ENCODE data around the gene DLGAP4.
A peak's percentile ranks its signal among the peaks of the same experiment; 100 is the strongest.
"Not testable (repeated sequence)": the region's sequence is repeated elsewhere in the genome, so short reads cannot be mapped to it uniquely, and the experiment has no call there.

DLGAP4 gene

DNA sequence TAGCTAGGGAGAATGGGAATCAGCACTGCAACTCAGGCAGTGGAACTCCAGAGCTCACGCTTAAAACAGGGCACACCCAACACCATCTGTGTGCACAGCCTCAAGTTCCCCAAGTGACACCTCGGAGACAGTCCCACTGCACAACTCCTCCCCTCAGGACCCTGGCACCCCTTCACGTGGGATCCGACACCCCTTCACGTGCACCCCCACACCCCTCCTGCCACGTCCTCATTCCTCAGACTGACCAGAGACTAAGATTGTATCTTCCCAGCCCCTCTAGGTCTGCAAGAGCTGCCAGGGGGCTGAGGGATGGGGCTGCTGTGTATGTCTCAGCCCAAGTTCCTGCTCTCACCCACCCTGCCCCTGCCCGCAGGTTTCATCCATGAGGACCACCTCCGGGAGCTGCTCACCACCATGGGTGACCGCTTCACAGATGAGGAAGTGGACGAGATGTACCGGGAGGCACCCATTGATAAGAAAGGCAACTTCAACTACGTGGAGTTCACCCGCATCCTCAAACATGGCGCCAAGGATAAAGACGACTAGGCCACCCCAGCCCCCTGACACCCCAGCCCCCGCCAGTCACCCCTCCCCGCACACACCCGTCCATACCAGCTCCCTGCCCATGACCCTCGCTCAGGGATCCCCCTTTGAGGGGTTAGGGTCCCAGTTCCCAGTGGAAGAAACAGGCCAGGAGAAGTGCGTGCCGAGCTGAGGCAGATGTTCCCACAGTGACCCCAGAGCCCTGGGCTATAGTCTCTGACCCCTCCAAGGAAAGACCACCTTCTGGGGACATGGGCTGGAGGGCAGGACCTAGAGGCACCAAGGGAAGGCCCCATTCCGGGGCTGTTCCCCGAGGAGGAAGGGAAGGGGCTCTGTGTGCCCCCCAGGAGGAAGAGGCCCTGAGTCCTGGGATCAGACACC lies 242.8 kb downstream of the DLGAP4 start:
- no peaks in the 10 kb centered on the region for H3K27me3 Mint-ChIP-seq
- no peaks in the 10 kb centered on the region for H3K9me3 Mint-ChIP-seq
- no peak overlapping the region for H3K4me3 Mint-ChIP-seq
- H3K27ac Mint-ChIP-seq (ENCODE audit: low read depth), result no peak overlapping the region
- DNase-seq (ENCODE audit: low spot score in 2 of 2) (no peak), ATAC-seq (replicated peaks; ENCODE audit: extremely low read depth, poor library complexity, severe bottlenecking) (no peak)
- H3K4me1 Mint-ChIP-seq, result peaks cover 4% of the 10 kb centered on the region
- peaks cover 3% of the 10 kb centered on the region for H3K36me3 Mint-ChIP-seq (ENCODE audit: insufficient read depth)

DNA sequence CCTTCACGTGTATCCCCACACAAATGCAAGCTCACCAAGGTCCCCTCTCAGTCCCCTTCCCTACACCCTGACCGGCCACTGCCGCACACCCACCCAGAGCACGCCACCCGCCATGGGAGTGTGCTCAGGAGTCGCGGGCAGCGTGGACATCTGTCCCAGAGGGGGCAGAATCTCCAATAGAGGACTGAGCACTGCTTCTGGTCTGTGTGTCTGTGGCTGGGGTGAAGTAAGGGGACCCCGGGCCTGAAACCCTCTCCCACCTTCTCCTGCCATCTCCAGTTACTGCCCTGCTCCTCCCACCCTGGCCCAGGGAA lies 243.4 kb downstream of the DLGAP4 start:
- Mint-ChIP-seq H3K4me1 (peaks cover 4% of the 10 kb centered on the region), H3K4me3 (no peak overlapping the region), H3K9me3 (no peaks in the 10 kb centered on the region), H3K36me3 (ENCODE audit: insufficient read depth) (peaks cover 2% of the 10 kb centered on the region), H3K27me3 (no peaks in the 10 kb centered on the region), H3K27ac (ENCODE audit: low read depth) (no peak overlapping the region)
- DNase-seq (ENCODE audit: low spot score in 2 of 2), result no peak
- no peak for ATAC-seq (replicated peaks; ENCODE audit: extremely low read depth, poor library complexity, severe bottlenecking)

DNA sequence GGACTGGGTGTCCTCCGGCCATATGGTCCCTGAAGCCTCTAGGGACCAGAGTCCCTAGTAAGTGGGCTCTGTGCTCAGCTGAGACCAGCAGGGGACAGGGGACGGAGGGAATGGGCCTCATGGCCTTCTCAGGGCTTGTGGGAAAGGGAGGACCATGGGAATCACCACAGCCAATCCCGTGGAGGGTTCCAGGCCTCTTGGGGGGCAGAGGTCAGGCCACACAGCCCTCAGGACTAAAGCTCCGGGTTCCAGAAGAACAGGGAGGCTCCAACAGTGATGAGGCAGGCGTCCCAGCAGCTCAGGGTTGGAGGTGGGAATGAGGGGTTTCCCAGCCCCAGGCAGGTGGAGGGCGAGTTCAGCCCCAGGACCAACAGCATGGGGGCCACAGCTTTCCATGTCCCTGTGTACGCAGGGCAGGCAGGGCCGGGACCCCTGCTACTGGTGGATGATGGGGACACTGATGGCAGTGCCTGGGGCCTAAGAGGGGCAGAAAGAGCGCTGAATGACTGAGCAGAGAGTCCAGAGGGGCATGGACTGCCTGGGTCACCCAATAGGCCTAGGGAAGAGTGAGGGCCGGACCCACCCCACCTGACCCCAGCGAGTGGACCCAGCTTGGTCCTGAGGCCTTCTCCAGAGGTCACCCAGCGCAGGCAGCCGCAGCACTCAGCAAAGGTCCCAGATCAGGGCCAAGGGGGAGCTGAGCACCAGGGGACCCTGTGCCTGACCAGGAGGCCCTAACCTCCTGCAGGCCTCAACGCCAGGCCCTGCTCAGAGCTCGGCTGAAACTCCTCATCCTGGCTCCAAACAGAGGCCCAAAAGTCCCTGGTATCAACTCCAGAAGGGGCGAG lies 244.0 kb downstream of the DLGAP4 start:
- no peak for DNase-seq (ENCODE audit: low spot score in 2 of 2)
- Mint-ChIP-seq H3K9me3 (no peaks in the 10 kb centered on the region), H3K27ac (ENCODE audit: low read depth) (no peak overlapping the region), H3K4me1 (no peaks in the 10 kb centered on the region), H3K27me3 (no peaks in the 10 kb centered on the region), H3K36me3 (ENCODE audit: insufficient read depth) (no peaks in the 10 kb centered on the region), H3K4me3 (no peak overlapping the region)
- ATAC-seq (replicated peaks; ENCODE audit: extremely low read depth, poor library complexity, severe bottlenecking), result no peak

- Mint-ChIP-seq H3K4me1 (no peaks in the 10 kb centered on the region), H3K27me3 (no peaks in the 10 kb centered on the region), H3K27ac (ENCODE audit: low read depth) (no peak overlapping the region), H3K36me3 (ENCODE audit: insufficient read depth) (no peaks in the 10 kb centered on the region), H3K4me3 (no peak overlapping the region), H3K9me3 (no peaks in the 10 kb centered on the region)
- DNase-seq (ENCODE audit: low spot score in 2 of 2) (no peak), ATAC-seq (replicated peaks; ENCODE audit: extremely low read depth, poor library complexity, severe bottlenecking) (no peak)
Measured at GRCh38 chr20:36550790-36551299, 244.7 kb downstream of the DLGAP4 start.

DNA sequence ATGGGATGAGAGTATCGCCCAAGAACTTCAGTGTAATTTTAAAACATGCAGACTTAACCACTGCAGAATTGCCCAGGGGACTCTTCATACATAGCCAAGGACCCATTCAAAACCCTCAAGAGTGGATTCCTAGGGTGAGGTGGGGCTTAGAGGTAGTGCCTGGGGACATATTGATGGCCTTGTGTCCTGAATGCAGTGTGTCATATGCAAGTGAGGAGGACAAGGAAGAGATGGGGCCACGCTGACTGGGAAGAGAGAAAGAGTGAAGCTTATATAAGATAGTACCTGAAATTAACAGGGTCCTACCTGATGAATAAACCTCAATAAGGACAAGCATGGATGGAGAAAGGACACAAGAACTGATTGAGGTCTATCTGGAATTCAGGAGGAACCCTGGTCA lies 249.1 kb downstream of the DLGAP4 start:
- Mint-ChIP-seq H3K27ac (ENCODE audit: low read depth) (no peak overlapping the region), H3K36me3 (ENCODE audit: insufficient read depth) (peaks cover 1% of the 10 kb centered on the region)

GRCh38 chr20:36562724-36563123 lies 256.6 kb downstream of the DLGAP4 start:
- H3K27ac Mint-ChIP-seq (ENCODE audit: low read depth), result no peak overlapping the region

More for the DNA sequence above, 249.1 kb downstream of the DLGAP4 start:
- peaks cover 7% of the 10 kb centered on the region for H3K4me1 Mint-ChIP-seq
- ATAC-seq (replicated peaks; ENCODE audit: extremely low read depth, poor library complexity, severe bottlenecking) (no peak), DNase-seq (ENCODE audit: low spot score in 2 of 2) (no peak)
- no peak overlapping the region for H3K4me3 Mint-ChIP-seq
- no peaks in the 10 kb centered on the region for H3K9me3 Mint-ChIP-seq
- no peaks in the 10 kb centered on the region for H3K27me3 Mint-ChIP-seq

GRCh38 chr20:36563374-36563773 lies 257.2 kb downstream of the DLGAP4 start:
- Mint-ChIP-seq H3K36me3 (ENCODE audit: insufficient read depth) (peaks cover 17% of the 10 kb centered on the region), H3K4me3 (no peak overlapping the region), H3K27me3 (no peaks in the 10 kb centered on the region), H3K4me1 (peaks cover 14% of the 10 kb centered on the region), H3K27ac (ENCODE audit: low read depth) (peak overlapping the region; percentile 68), H3K9me3 (peaks cover 5% of the 10 kb centered on the region)
- no peak for DNase-seq (ENCODE audit: low spot score in 2 of 2)
- ATAC-seq (replicated peaks; ENCODE audit: extremely low read depth, poor library complexity, severe bottlenecking), result no peak

More at GRCh38 chr20:36562724-36563123, 256.6 kb downstream of the DLGAP4 start:
- Mint-ChIP-seq H3K27me3 (no peaks in the 10 kb centered on the region), H3K4me3 (no peak overlapping the region), H3K36me3 (ENCODE audit: insufficient read depth) (peaks cover 17% of the 10 kb centered on the region), H3K4me1 (peaks cover 14% of the 10 kb centered on the region), H3K9me3 (peaks cover 5% of the 10 kb centered on the region)
- ATAC-seq (replicated peaks; ENCODE audit: extremely low read depth, poor library complexity, severe bottlenecking) (no peak), DNase-seq (ENCODE audit: low spot score in 2 of 2) (no peak)

GRCh38 chr20:36564078-36564725 lies 258.1 kb downstream of the DLGAP4 start:
- H3K4me1 Mint-ChIP-seq, result peaks cover 14% of the 10 kb centered on the region
- peaks cover 17% of the 10 kb centered on the region for H3K36me3 Mint-ChIP-seq (ENCODE audit: insufficient read depth)
- H3K27me3 Mint-ChIP-seq, H3K9me3 Mint-ChIP-seq: not testable (repeated sequence)
- peak overlapping the region; percentile 5 for H3K4me3 Mint-ChIP-seq
- DNase-seq (ENCODE audit: low spot score in 2 of 2) (peak in 1 of 2 donors; percentile 57), ATAC-seq (replicated peaks; ENCODE audit: extremely low read depth, poor library complexity, severe bottlenecking) (peak; percentile 68)
- peak overlapping the region; percentile 68 for H3K27ac Mint-ChIP-seq (ENCODE audit: low read depth)

- Mint-ChIP-seq H3K36me3 (ENCODE audit: insufficient read depth) (peaks cover 16% of the 10 kb centered on the region), H3K27ac (ENCODE audit: low read depth) (peak overlapping the region; percentile 68), H3K4me3 (peak overlapping the region; percentile 5), H3K4me1 (peaks cover 14% of the 10 kb centered on the region)
- H3K9me3 Mint-ChIP-seq, H3K27me3 Mint-ChIP-seq: not testable (repeated sequence)
- peak; percentile 77 for ATAC-seq (replicated peaks; ENCODE audit: extremely low read depth, poor library complexity, severe bottlenecking)
- peak in 1 of 2 donors; percentile 68 for DNase-seq (ENCODE audit: low spot score in 2 of 2)
Measured at GRCh38 chr20:36564726-36565121, 258.6 kb downstream of the DLGAP4 start.

GRCh38 chr20:36565520-36565919 lies 259.4 kb downstream of the DLGAP4 start:
- Mint-ChIP-seq H3K27ac (ENCODE audit: low read depth) (no peak overlapping the region), H3K4me1 (peaks cover 14% of the 10 kb centered on the region), H3K27me3 (no peaks in the 10 kb centered on the region), H3K9me3 (peaks cover 5% of the 10 kb centered on the region), H3K4me3 (no peak overlapping the region), H3K36me3 (ENCODE audit: insufficient read depth) (peaks cover 16% of the 10 kb centered on the region)
- no peak for DNase-seq (ENCODE audit: low spot score in 2 of 2)
- ATAC-seq (replicated peaks; ENCODE audit: extremely low read depth, poor library complexity, severe bottlenecking), result no peak

DNA sequence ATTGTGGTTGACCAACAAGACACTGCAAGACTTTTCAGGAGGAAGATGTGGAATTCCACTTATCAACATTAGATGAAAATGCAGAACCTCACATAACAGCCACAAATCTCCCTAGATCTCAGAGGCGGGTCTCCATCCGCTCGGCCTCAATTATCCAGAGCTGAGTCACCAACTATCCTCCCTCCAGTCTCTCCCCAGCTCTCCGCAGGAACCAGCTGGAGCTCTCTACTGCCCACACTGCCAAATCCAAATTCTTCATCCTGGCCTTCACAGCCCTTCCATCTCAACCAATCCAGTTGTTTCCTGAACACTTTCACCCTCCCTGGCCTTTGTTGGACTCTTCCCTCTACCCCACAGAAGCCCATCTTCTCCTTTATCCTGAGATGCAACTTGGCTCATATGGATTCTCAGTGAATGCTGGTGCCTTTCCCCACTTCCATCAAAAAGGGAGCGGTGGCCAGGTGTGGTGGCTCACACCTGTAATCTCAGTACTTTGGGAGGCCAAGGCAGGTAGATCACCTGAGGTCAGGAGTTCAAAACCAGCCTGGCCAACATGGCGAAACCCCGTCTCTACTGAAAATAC lies 263.8 kb downstream of the DLGAP4 start:
- H3K4me3 Mint-ChIP-seq, result no peak overlapping the region
- ATAC-seq (replicated peaks; ENCODE audit: extremely low read depth, poor library complexity, severe bottlenecking) (no peak), DNase-seq (ENCODE audit: low spot score in 2 of 2) (no peak)
- peaks cover 20% of the 10 kb centered on the region for H3K4me1 Mint-ChIP-seq
- no peaks in the 10 kb centered on the region for H3K9me3 Mint-ChIP-seq
- H3K27me3 Mint-ChIP-seq, result no peaks in the 10 kb centered on the region
- H3K27ac Mint-ChIP-seq (ENCODE audit: low read depth), result no peak overlapping the region
- H3K36me3 Mint-ChIP-seq (ENCODE audit: insufficient read depth), result peaks cover 16% of the 10 kb centered on the region
